Measurements from ENCODE around the gene FNDC10.
"Not testable (repeated sequence)": the region's sequence is repeated elsewhere in the genome, so short reads cannot be mapped to it uniquely, and the experiment has no call there.

FNDC10 gene

GRCh38 chr1:1567152-1567875 lies 32.6 kb downstream of the FNDC10 start:
- no peak for DNase-seq (ENCODE audit: low spot score)

DNA sequence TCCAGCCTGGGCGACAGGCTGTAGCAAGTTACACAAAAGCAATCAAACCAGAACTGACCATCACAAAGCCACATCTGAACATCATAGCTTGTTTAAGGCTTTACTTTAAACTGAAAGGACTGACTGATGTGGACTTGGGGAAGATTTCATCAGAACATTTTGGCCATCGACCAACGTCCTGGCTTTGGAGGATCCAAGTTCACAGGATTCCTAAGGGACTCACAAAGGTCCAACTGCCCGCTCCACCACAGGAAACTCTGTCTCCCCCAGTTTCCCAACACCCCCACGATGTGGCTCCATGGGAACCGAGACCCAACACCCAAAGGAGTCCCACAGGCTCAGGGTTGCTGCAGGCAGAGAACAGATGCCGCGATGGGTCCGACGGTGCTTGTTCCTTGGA lies 34.6 kb downstream of the FNDC10 start:
- DNase-seq (ENCODE audit: low spot score), result no peak

DNA sequence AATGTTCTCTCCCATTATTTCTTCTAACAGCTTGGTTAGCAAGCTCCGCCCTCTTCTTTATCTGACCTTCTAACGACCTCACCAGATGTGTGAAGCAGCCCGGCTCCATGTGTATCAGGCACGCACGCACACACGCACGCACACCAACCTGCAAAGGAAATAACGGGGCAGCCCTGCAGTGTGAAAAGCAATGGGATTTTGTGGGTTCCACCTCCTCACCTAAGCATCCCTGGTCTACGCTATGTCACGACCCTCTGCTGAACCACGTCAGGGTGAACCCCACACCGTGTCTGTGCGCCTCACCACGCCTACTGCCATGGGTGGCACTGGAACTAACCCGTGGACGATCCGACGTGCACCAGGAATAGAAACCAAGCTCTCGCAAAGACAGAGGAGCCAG lies 35.7 kb downstream of the FNDC10 start:
- no peak for DNase-seq (ENCODE audit: low spot score)

DNA sequence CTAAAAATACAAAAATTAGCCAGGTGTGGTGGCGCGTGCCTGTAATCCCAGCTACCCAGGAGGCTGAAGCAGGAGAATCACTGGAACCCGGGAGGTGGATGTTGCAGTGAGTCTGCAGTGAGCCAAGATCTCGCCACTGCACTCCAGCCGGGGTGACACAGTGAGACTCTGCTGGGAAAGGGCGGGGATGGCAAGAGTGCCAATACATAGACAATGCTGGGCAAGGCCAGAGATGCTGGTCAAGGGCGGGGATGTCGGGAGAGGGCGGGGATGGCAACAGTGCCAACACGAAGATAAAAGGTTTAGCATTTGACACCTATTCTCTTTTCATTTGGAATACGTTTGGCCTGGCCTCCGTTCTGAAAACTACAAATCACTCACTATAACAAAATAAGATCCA lies 36.2 kb downstream of the FNDC10 start:
- no peak for DNase-seq (ENCODE audit: low spot score)

GRCh38 chr1:1562556-1563195 lies 37.3 kb downstream of the FNDC10 start:
- DNase-seq (ENCODE audit: low spot score), result no peak

- no peak for DNase-seq (ENCODE audit: low spot score)
Observed at GRCh38 chr1:1561801-1562470, 38.0 kb downstream of the FNDC10 start.

DNA sequence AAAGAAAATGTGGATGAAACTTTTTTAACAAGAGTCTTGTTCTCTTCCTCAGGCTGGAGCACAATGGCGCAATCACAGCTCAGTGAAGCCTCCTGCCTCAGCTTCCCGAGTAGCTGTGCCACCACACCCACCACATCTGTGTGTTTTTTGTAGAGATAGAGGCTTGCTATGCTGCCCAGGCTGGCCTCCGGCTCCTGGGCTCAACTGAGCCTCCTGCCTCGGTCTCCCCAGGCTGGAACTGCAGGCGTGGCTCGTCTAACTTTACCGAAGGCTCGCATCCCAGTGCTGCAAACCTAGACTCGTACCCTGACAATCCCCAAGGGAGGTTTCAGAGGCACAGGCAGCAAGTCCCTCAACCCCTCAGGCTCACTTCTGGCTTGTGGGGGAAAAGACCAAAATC lies 39.8 kb downstream of the FNDC10 start:
- no peak for DNase-seq (ENCODE audit: low spot score)

DNA sequence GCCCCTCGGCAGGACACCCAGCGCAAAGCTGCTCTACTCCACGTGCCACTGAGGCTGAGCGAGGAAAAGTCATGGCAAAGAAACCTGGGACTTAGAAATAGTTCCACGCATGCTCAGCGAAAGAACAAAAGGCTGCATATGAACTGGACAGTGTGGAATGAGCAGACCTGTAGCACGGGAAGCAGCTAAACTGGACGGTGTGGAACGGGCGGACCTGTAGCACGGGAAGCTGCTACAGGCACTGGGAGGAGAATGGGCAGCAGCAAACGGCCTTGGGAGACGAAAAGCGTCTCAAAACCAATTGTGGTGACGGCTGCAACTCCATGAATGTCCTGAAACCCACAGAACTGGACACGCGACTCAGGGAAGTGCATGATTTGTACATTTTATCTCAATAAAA lies 40.9 kb downstream of the FNDC10 start:
- no peak for DNase-seq (ENCODE audit: low spot score)

- DNase-seq (ENCODE audit: low spot score), result no peak
Observed at GRCh38 chr1:1558591-1558990, 41.3 kb downstream of the FNDC10 start.

- DNase-seq (ENCODE audit: low spot score), result not testable (repeated sequence)
Observed at GRCh38 chr1:1557688-1558087, 42.2 kb downstream of the FNDC10 start.

- DNase-seq (ENCODE audit: low spot score), result not testable (repeated sequence)
Observed at GRCh38 chr1:1556961-1557360, 43.0 kb downstream of the FNDC10 start.

DNA sequence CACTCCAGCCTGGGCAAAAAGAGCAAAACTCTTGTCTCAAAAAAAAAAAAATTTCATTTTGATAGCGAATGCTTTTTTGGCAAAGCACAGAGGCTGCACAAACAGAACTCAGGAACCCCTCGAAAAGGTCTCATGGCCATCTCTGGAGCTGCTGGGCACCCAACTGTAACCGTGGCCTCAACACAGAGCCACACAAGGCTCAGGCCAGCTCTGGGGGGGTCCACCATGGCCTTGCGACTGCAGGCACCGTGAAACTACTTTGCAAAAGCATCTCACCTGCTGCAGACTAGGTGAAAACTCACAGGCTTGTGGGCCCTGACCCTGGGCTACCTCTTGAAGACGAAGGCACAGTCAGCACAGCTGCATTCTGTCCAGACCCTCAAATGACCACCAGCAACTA lies 43.4 kb downstream of the FNDC10 start:
- no peak for DNase-seq (ENCODE audit: low spot score)

GRCh38 chr1:1554926-1555915 lies 44.7 kb downstream of the FNDC10 start:
- DNase-seq (ENCODE audit: low spot score), result no peak

- DNase-seq (ENCODE audit: low spot score), result no peak
Observed at GRCh38 chr1:1554550-1554925, 45.4 kb downstream of the FNDC10 start.

DNA sequence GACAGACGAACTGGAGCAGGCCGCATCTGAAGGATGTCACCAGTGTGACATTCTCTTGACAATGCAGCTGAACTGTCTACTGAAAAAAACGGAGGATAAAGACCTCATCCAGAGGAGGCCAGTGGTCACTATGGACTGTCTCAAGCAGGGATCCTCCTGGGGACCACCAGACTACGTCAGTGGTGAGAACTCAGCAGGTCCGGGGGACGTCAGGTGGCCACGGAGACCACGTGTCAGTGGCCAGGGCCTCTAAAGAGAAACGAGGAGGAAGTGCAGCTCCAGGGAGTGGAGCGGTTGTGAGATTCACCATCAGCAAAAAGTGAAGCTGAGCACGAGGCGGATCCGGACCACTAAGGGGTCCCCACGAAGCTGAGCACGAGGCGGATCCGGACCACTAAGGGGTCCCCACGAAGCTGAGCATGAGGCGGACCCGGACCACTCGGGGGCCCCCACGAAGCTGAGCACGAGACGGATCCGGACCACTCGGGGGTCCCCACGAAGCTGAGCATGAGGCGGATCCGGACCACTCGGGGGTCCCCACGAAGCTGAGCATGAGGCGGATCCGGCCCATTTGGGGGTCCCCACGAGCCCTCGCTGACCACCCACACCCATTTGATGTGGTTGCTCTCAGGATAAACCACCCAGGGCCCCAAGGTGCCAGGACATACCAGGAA lies 46.0 kb downstream of the FNDC10 start:
- DNase-seq (ENCODE audit: low spot score), result no peak

- no peak for DNase-seq (ENCODE audit: low spot score)
Observed at GRCh38 chr1:1552263-1552639, 47.7 kb downstream of the FNDC10 start.

GRCh38 chr1:1551524-1552262 lies 48.2 kb downstream of the FNDC10 start:
- no peak for DNase-seq (ENCODE audit: low spot score)

GRCh38 chr1:1550591-1551432 lies 49.1 kb downstream of the FNDC10 start:
- DNase-seq (ENCODE audit: low spot score), result peak; percentile 55

GRCh38 chr1:1550087-1550486 lies 49.8 kb downstream of the FNDC10 start:
- no peak for DNase-seq (ENCODE audit: low spot score)

GRCh38 chr1:1548591-1548990 lies 51.3 kb downstream of the FNDC10 start:
- DNase-seq (ENCODE audit: low spot score), result no peak

Data from NAMALWA (cell line).